Measurements from ENCODE around the gene POFUT2. TPM values are rescaled to one million over a fixed set of nuclear protein-coding genes. Genes with fewer than 3 reads are reported as not detected.

The POFUT2 gene
- polyA plus RNA-seq, 2 of the 4 experiments (the other 2 are of a cell fraction) = 10.7 to 16.6 TPM

- no peak for ATAC-seq
- Histone ChIP-seq H3K4me3 (no peak overlapping the region), H3K27ac (no peak overlapping the region), H3K9me3 (peaks cover 6% of the 10 kb centered on the region; the same call in 1 of the 3 replicates), H3K4me1 (no peaks in the 10 kb centered on the region), H3K4me2 (no peak overlapping the region)
- FAIRE-seq = no peak
- 0% methylated on average over 1 of the region's 1 CpG for WGBS (ENCODE audit: missing lambda C conversion rate)
- ChIA-PET CTCF (no interaction called here), POLR2A (no interaction called here)
- DNase-seq (ENCODE audit: low read depth in 1 of 2, low spot score in 1 of 2) = no peak
- TF ChIP-seq EHF (CRISPR knock-in tag; IDR thresholded peaks at IDR 0.05) (no peak), POLR2A (IDR thresholded peaks at IDR 0.05; ENCODE audit: low read length) (no peak), SREBF2 (IDR thresholded peaks at IDR 0.05) (no peak), RARB (CRISPR knock-in tag; IDR thresholded peaks at IDR 0.05) (no peak)
Observed at GRCh38 chr21:45217010-45217409, 70.7 kb downstream of the POFUT2 start.

GRCh38 chr21:45215213-45215612 is 72.5 kb downstream of the POFUT2 start:
- H3K4me2 ChIP-seq = no peak overlapping the region
- POLR2A ChIA-PET = no interaction called here
- H3K4me3 ChIP-seq = no peak overlapping the region
- peaks cover 6% of the 10 kb centered on the region; the same call in 1 of the 3 replicates for H3K9me3 ChIP-seq
- no peak for FAIRE-seq
- ATAC-seq = no peak
- H3K4me1 ChIP-seq = no peaks in the 10 kb centered on the region
- WGBS (ENCODE audit: missing lambda C conversion rate) = 35% methylated on average over 2 of the region's 2 CpGs
- DNase-seq (ENCODE audit: low read depth in 1 of 2, low spot score in 1 of 2) = no peak
- TF ChIP-seq MAFK (IDR thresholded peaks at IDR 0.05; ENCODE audit: partially characterized antibody) (peak; percentile 96), KDM5A (IDR thresholded peaks at IDR 0.05) (no peak)
- no peak overlapping the region for H3K27ac ChIP-seq
- CTCF ChIA-PET = no interaction called here

Other genes with a start within 250 kb of the POFUT2 start
- 2.8 and 3.2 TPM in 2 replicates for gene ADARB1, start 213.3 kb downstream of the POFUT2 start, polyA plus RNA-seq (2011; rRNA removed)
- 5.0 to 6.7 TPM (median 5.7 TPM) in 3 replicates for gene ADARB1, start 213.3 kb downstream of the POFUT2 start, polyA plus RNA-seq (2017; fragmentation: RNase III; extraction: RNeasy Plus Mini Kit Qiagen cat#74134 plus additional on column Dnase treatment)
- gene COL18A1, start 117.3 kb upstream of the POFUT2 start, polyA plus RNA-seq (2011; rRNA removed) = 17.3 and 19.0 TPM in 2 replicates
- gene COL18A1, start 117.3 kb upstream of the POFUT2 start, polyA plus RNA-seq (2017; fragmentation: RNase III; extraction: RNeasy Plus Mini Kit Qiagen cat#74134 plus additional on column Dnase treatment) = 76.7 to 89.7 TPM (median 88.4 TPM) in 3 replicates